ENCODE data around the gene RAB6B. TPM values are rescaled to one million over a fixed set of nuclear protein-coding genes. Genes with fewer than 3 reads are reported as not detected.

The RAB6B gene
- total RNA-seq, 4 donors from 2014 or later, result 0.30 to 1.1 (median 0.65) TPM

GRCh38 chr3:133905376-133905775, 9.7 kb upstream of the RAB6B start:
- intact Hi-C loops (cut with DNase I; ENCODE audit: low total_unique reads), result no loop called here
- no peak overlapping the region for H3K4me3 ChIP-seq (ENCODE audit: low read depth, poor library complexity, severe bottlenecking)
- 67 to 72% methylated on average over 3 of the region's 3 CpGs for WGBS, 2 donors
- TF ChIP-seq POLR2A (IDR thresholded peaks at IDR 0.05) (no peak), CTCF (IDR thresholded peaks at IDR 0.05) (no peak)
- DNase-seq (ENCODE audit: low spot score in 2 of 2), result no peak

GRCh38 chr3:133901847-133902246, 6.2 kb upstream of the RAB6B start:
- 89 to 94% methylated on average over 5 of the region's 5 CpGs for WGBS, 2 donors
- TF ChIP-seq POLR2A (IDR thresholded peaks at IDR 0.05), result no peak
- no peak for TF ChIP-seq CTCF (IDR thresholded peaks at IDR 0.05)
- intact Hi-C loops (cut with DNase I; ENCODE audit: low total_unique reads), result no loop called here
- no peak overlapping the region for H3K4me3 ChIP-seq (ENCODE audit: low read depth, poor library complexity, severe bottlenecking)
- DNase-seq (ENCODE audit: low spot score in 2 of 2), result no peak

GRCh38 chr3:133901083-133901482, 5.4 kb upstream of the RAB6B start:
- no peak overlapping the region for H3K4me3 ChIP-seq (ENCODE audit: low read depth, poor library complexity, severe bottlenecking)
- 100% methylated on average over 1 of the region's 1 CpG for WGBS, 2 donors
- no peak for DNase-seq (ENCODE audit: low spot score in 2 of 2)
- TF ChIP-seq POLR2A (IDR thresholded peaks at IDR 0.05) (no peak), CTCF (IDR thresholded peaks at IDR 0.05) (no peak)
- intact Hi-C loops (cut with DNase I; ENCODE audit: low total_unique reads), result no loop called here

- no peak overlapping the region for H3K4me3 ChIP-seq (ENCODE audit: low read depth, poor library complexity, severe bottlenecking)
- DNase-seq (ENCODE audit: low spot score in 2 of 2), result no peak
- TF ChIP-seq POLR2A (IDR thresholded peaks at IDR 0.05), result no peak
- no peak for TF ChIP-seq CTCF (IDR thresholded peaks at IDR 0.05)
- intact Hi-C loops (cut with DNase I; ENCODE audit: low total_unique reads), result no loop called here
These were observed 3.6 kb upstream of the RAB6B start for GRCh38 chr3:133899311-133899710.

GRCh38 chr3:133897547-133897946, 1.9 kb upstream of the RAB6B start:
- DNase-seq (ENCODE audit: low spot score in 2 of 2), result no peak
- intact Hi-C loops (cut with DNase I; ENCODE audit: low total_unique reads), result no loop called here
- H3K4me3 ChIP-seq (ENCODE audit: low read depth, poor library complexity, severe bottlenecking), result no peak overlapping the region
- TF ChIP-seq POLR2A (IDR thresholded peaks at IDR 0.05) (no peak), CTCF (IDR thresholded peaks at IDR 0.05) (no peak)
- WGBS, 2 donors, result 81% methylated on average over 7 of the region's 7 CpGs

GRCh38 chr3:133896002-133896761, 500 bp upstream of the RAB6B start:
- peak overlapping the region; percentile 51 for H3K4me3 ChIP-seq (ENCODE audit: low read depth, poor library complexity, severe bottlenecking)
- no peak for DNase-seq (ENCODE audit: low spot score in 2 of 2)
- intact Hi-C loops (cut with DNase I; ENCODE audit: low total_unique reads), result no loop called here
- WGBS, 2 donors, result 16 to 17% methylated on average over 37 of the region's 37 CpGs
- TF ChIP-seq CTCF (IDR thresholded peaks at IDR 0.05) (no peak), POLR2A (IDR thresholded peaks at IDR 0.05) (no peak)
